Measurements from ENCODE around the gene ABCC1. TPM values are rescaled to one million over a fixed set of nuclear protein-coding genes. Genes with fewer than 3 reads are reported as not detected.
"Not testable (repeated sequence)": the region's sequence is repeated elsewhere in the genome, so short reads cannot be mapped to it uniquely, and the experiment has no call there.

Gene ABCC1
- polyA plus RNA-seq, 3 donors, result 1.4 to 23.6 (median 3.0) TPM

- Mint-ChIP-seq H3K9me3 (peaks cover 2 to 15% (median 8%) of the 10 kb centered on the region in 7 donors), H3K36me3 (peaks cover 59 to 69% of the 10 kb centered on the region in 2 donors), H3K27ac (no peak overlapping the region), H3K4me1 (no peaks in the 10 kb centered on the region), H3K27me3 (ENCODE audit: low read depth in 3 of 3) (peaks cover 0 to 3% (median 0%) of the 10 kb centered on the region in 3 donors), H3K4me3 (no peak overlapping the region)
- no peak overlapping the region for H3K9ac ChIP-seq (ENCODE audit: insufficient read depth, low read length, poor library complexity, severe bottlenecking)
- H2AFZ ChIP-seq (ENCODE audit: insufficient read depth, low read depth, low read length, poor library complexity, severe bottlenecking), result no peak overlapping the region
- H3K36me3 ChIP-seq (replicated peaks in 1 of 2; ENCODE audit: control insufficient read depth in 1 of 2, insufficient read depth in 2 of 2, low read length in 2 of 2), result peaks cover 32 to 60% of the 10 kb centered on the region in 2 donors
- no peaks in the 10 kb centered on the region for H3K27me3 ChIP-seq (ENCODE audit: control insufficient read depth in 2 of 2, insufficient read depth in 2 of 2, low read length in 2 of 2)
- H3K4me1 ChIP-seq (ENCODE audit: control insufficient read depth in 1 of 2, insufficient read depth in 2 of 2, low read length in 2 of 2), result no peaks in the 10 kb centered on the region
- DNase-seq, result no peak
- no peak overlapping the region for H3K4me2 ChIP-seq (replicated peaks; ENCODE audit: extremely low read depth, low read length, poor library complexity, severe bottlenecking)
- intact Hi-C loops (cut with micrococcal nuclease), result loop anchor here in 1 of 2 donors (10.0 kb wide), 1 partner anchor 62 kb away; no protein-coding TSS in a partner anchor
- H3K79me2 ChIP-seq (ENCODE audit: insufficient read depth, low read length), result no peaks in the 10 kb centered on the region
- no peak overlapping the region for H3K27ac ChIP-seq (ENCODE audit: low read depth in 1 of 2, low read length in 2 of 2)
- no peak for TF ChIP-seq CTCF (IDR thresholded peaks at IDR 0.05)
- H4K20me1 ChIP-seq (ENCODE audit: insufficient read depth, low read length), result no peaks in the 10 kb centered on the region
- peaks cover 5% of the 10 kb centered on the region in 2 donors for H3K9me3 ChIP-seq (replicated peaks in 1 of 2; ENCODE audit: control insufficient read depth in 1 of 2, insufficient read depth in 1 of 2, low read length in 2 of 2)
- H3K4me3 ChIP-seq (replicated peaks in 1 of 3; ENCODE audit: low read depth in 2 of 3, low read length in 3 of 3), result no peak overlapping the region
Measured at GRCh38 chr16:16176328-16176727, 226.9 kb downstream of the ABCC1 start.

- no peaks in the 10 kb centered on the region for H3K4me1 Mint-ChIP-seq
Measured at GRCh38 chr16:16178455-16179162, 229.2 kb downstream of the ABCC1 start.

GRCh38 chr16:16181748-16182147, 232.3 kb downstream of the ABCC1 start:
- H3K79me2 ChIP-seq (ENCODE audit: insufficient read depth, low read length); H3K4me3 Mint-ChIP-seq; H3K4me1 Mint-ChIP-seq; H3K27me3 ChIP-seq (ENCODE audit: control insufficient read depth in 2 of 2, insufficient read depth in 2 of 2, low read length in 2 of 2); H3K9me3 ChIP-seq (replicated peaks in 1 of 2; ENCODE audit: control insufficient read depth in 1 of 2, insufficient read depth in 1 of 2, low read length in 2 of 2); H3K27ac ChIP-seq (ENCODE audit: low read depth in 1 of 2, low read length in 2 of 2); H3K27me3 Mint-ChIP-seq (ENCODE audit: low read depth in 3 of 3); H3K4me1 ChIP-seq (ENCODE audit: control insufficient read depth in 1 of 2, insufficient read depth in 2 of 2, low read length in 2 of 2); H3K9ac ChIP-seq (ENCODE audit: insufficient read depth, low read length, poor library complexity, severe bottlenecking); DNase-seq; H3K27ac Mint-ChIP-seq; H2AFZ ChIP-seq (ENCODE audit: insufficient read depth, low read depth, low read length, poor library complexity, severe bottlenecking); intact Hi-C loops (cut with micrococcal nuclease); H3K4me3 ChIP-seq (replicated peaks in 1 of 3; ENCODE audit: low read depth in 2 of 3, low read length in 3 of 3); H4K20me1 ChIP-seq (ENCODE audit: insufficient read depth, low read length); H3K4me2 ChIP-seq (replicated peaks; ENCODE audit: extremely low read depth, low read length, poor library complexity, severe bottlenecking): not testable (repeated sequence)
- Mint-ChIP-seq H3K9me3 (peaks cover 0 to 10% (median 2%) of the 10 kb centered on the region in 7 donors), H3K36me3 (peaks cover 45 to 50% of the 10 kb centered on the region in 2 donors)
- no CpG with 5 or more reads among the region's 3 CpGs for WGBS (ENCODE audit: insufficient coverage)
- H3K36me3 ChIP-seq (replicated peaks in 1 of 2; ENCODE audit: control insufficient read depth in 1 of 2, insufficient read depth in 2 of 2, low read length in 2 of 2), result peaks cover 13 to 48% of the 10 kb centered on the region in 2 donors

More at GRCh38 chr16:16178455-16179162, 229.2 kb downstream of the ABCC1 start:
- Mint-ChIP-seq H3K4me3 (no peak overlapping the region), H3K36me3 (peaks cover 58 to 61% of the 10 kb centered on the region in 2 donors), H3K27ac (no peak overlapping the region), H3K9me3 (peaks cover 2 to 15% (median 8%) of the 10 kb centered on the region in 7 donors), H3K27me3 (ENCODE audit: low read depth in 3 of 3) (peaks cover 0 to 3% (median 0%) of the 10 kb centered on the region in 3 donors)
- 98% methylated on average over 7 of the region's 7 CpGs for WGBS (ENCODE audit: insufficient coverage)
- Histone ChIP-seq H3K4me2 (replicated peaks; ENCODE audit: extremely low read depth, low read length, poor library complexity, severe bottlenecking) (no peak overlapping the region), H3K4me1 (ENCODE audit: control insufficient read depth in 1 of 2, insufficient read depth in 2 of 2, low read length in 2 of 2) (no peaks in the 10 kb centered on the region), H2AFZ (ENCODE audit: insufficient read depth, low read depth, low read length, poor library complexity, severe bottlenecking) (no peak overlapping the region), H3K4me3 (replicated peaks in 1 of 3; ENCODE audit: low read depth in 2 of 3, low read length in 3 of 3) (no peak overlapping the region), H3K27ac (ENCODE audit: low read depth in 1 of 2, low read length in 2 of 2) (no peak overlapping the region), H3K9ac (ENCODE audit: insufficient read depth, low read length, poor library complexity, severe bottlenecking) (no peak overlapping the region), H3K27me3 (ENCODE audit: control insufficient read depth in 2 of 2, insufficient read depth in 2 of 2, low read length in 2 of 2) (no peaks in the 10 kb centered on the region), H4K20me1 (ENCODE audit: insufficient read depth, low read length) (no peaks in the 10 kb centered on the region), H3K36me3 (replicated peaks in 1 of 2; ENCODE audit: control insufficient read depth in 1 of 2, insufficient read depth in 2 of 2, low read length in 2 of 2) (peaks cover 27 to 52% of the 10 kb centered on the region in 2 donors), H3K9me3 (replicated peaks in 1 of 2; ENCODE audit: control insufficient read depth in 1 of 2, insufficient read depth in 1 of 2, low read length in 2 of 2) (peaks cover 5% of the 10 kb centered on the region in 2 donors), H3K79me2 (ENCODE audit: insufficient read depth, low read length) (no peaks in the 10 kb centered on the region)
- no peak for DNase-seq
- intact Hi-C loops (cut with micrococcal nuclease), result loop anchor here in 1 of 2 donors (10.0 kb wide), 1 partner anchor 64 kb away; no protein-coding TSS in a partner anchor
- TF ChIP-seq CTCF (IDR thresholded peaks at IDR 0.05), result no peak
